Keratinocyte (primary cell): Measurements from ENCODE around the gene HOXB6.

Experiments
- EZH2 ChIP-seq: IDR thresholded peaks from one replicate; pipeline ENCODE4 v1.6.1; 2012; ENCODE audit warnings: inconsistent platforms, mild to moderate bottlenecking, low read length, moderate library complexity
- TF ChIP-seq, protein P1 (sequence below), 3 experiments: IDR thresholded peaks in 1 of 3; conservative IDR thresholded peaks in 1 of 3; optimal IDR thresholded peaks in 1 of 3; 2 replicates in 2 of 3; 3 replicates in 1 of 3; pipeline versions ENCODE3 to v1.5.1; 2011; ENCODE audit warnings: low read length in 3 of 3, mild to moderate bottlenecking in 3 of 3, moderate library complexity in 2 of 3, control low read depth in 1 of 3, inconsistent platforms in 1 of 3; ENCODE audit not compliant: insufficient read depth in 2 of 3; ENCODE audit errors: extremely low read depth in 1 of 3

DNA sequence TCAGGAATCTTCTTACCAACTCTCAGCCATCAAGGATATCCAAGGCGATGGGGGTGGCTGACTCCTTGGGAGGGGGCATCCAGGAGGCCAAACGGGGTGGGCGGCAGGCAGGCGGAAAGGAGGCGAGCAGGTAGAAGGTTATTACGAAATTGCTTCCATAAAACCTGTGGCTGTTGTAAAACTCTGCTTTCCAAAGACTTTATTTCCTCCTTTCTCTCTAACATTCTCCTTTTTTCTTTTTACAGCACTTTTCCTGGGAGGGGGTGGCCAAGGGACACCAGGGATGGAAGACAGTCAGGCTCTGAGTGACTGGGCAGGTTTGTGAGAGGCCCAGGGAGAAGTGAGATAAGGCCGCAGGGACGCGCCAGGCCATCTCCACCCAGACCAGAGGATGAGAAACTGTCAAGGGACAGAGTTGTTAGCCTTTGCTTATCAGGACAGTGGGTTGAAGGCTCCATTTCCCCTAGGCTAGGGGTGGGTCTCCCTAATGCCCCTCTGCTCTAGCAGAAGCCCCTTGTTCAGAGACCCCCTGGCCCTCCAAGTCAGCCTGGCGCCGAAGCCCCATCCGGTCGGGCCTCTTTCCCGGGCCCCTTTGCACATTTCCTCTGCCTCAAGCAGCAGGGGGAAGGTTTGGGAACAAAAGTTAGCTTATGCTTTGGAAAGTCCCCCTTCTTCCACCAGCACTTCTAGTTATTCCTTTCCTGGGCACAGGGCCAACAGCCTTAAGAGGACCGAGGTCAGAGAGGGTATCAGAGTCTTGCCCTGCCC, 26.3 kb upstream of the HOXB6 start:
- TF ChIP-seq, protein P1, sequence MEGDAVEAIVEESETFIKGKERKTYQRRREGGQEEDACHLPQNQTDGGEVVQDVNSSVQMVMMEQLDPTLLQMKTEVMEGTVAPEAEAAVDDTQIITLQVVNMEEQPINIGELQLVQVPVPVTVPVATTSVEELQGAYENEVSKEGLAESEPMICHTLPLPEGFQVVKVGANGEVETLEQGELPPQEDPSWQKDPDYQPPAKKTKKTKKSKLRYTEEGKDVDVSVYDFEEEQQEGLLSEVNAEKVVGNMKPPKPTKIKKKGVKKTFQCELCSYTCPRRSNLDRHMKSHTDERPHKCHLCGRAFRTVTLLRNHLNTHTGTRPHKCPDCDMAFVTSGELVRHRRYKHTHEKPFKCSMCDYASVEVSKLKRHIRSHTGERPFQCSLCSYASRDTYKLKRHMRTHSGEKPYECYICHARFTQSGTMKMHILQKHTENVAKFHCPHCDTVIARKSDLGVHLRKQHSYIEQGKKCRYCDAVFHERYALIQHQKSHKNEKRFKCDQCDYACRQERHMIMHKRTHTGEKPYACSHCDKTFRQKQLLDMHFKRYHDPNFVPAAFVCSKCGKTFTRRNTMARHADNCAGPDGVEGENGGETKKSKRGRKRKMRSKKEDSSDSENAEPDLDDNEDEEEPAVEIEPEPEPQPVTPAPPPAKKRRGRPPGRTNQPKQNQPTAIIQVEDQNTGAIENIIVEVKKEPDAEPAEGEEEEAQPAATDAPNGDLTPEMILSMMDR (optimal IDR thresholded peaks at IDR 0.05 in 1 of 3, IDR thresholded peaks at IDR 0.05 in 1 of 3, conservative IDR thresholded peaks at IDR 0.05 in 1 of 3; ENCODE audit: extremely low read depth in 1 of 3, insufficient read depth in 2 of 3, low read length in 3 of 3): no peak
- TF ChIP-seq EZH2: peak; percentile 10
